Uterus (tissue), 4 donors: ENCODE results near the gene M1AP. TPM values are rescaled to one million over a fixed set of nuclear protein-coding genes. Genes with fewer than 3 reads are reported as not detected.

ENCODE experiments used
- DNase-seq, 2 donors: peaks; one replicate each; pipeline ENCODE4 v3.0.0-alpha.2; 2019 to 2020
- H3K27ac ChIP-seq, 2 donors: fragments of 200-600 bp; sonication (generic); 1 replicate in 1 of 2; 2 replicates in 1 of 2; pipeline ENCODE4 v1.5.1; 2016 to 2018
- H3K27me3 ChIP-seq, 2 donors: fragments of 200-600 bp; sonication (generic); one replicate each; pipeline ENCODE4 v1.5.1; 2018 to 2019; ENCODE audit warnings: control low read depth in 1 of 2
- H3K36me3 ChIP-seq, 2 donors: fragments of 200-600 bp; sonication (generic); one replicate each; pipeline ENCODE4 v1.5.1; 2019; ENCODE audit warnings: control low read depth in 1 of 2
- H3K4me1 ChIP-seq, 2 donors: fragments of 200-600 bp; sonication (generic); one replicate each; pipeline ENCODE4 v1.5.1; 2018 to 2019; ENCODE audit warnings: control low read depth in 1 of 2
- H3K4me3 ChIP-seq, 2 donors: fragments of 200-600 bp; sonication (generic); 1 replicate in 1 of 2; 2 replicates in 1 of 2; pipeline ENCODE4 v1.5.1; 2018 to 2019; ENCODE audit warnings: mild to moderate bottlenecking in 1 of 2
- H3K9me3 ChIP-seq, 2 donors: fragments of 200-600 bp; sonication (generic); one replicate each; pipeline ENCODE4 v1.5.1; 2019; ENCODE audit warnings: control low read depth in 1 of 2
- CTCF ChIP-seq, 4 experiments: fragments of 200-600 bp in 2 of 4; fragments of 450-650 bp in 2 of 4; sonication (generic) in 2 of 4; IDR thresholded peaks; one replicate each; pipeline ENCODE4 v1.5.1; 2016 to 2019; ENCODE audit warnings: antibody characterized with exemption in 4 of 4, mild to moderate bottlenecking in 2 of 4, moderate library complexity in 1 of 4
- POLR2A ChIP-seq, 2 donors: fragments of 450-650 bp; IDR thresholded peaks; one replicate each; pipeline ENCODE4 v1.6.1; 2016; ENCODE audit warnings: antibody characterized with exemption in 2 of 2, mild to moderate bottlenecking in 1 of 2, moderate library complexity in 1 of 2
- intact Hi-C: fragments of 100-400 bp; cut with DNase I; formaldehyde crosslinking; loops from one replicate; pipeline ENCODE4 v1.15.1; 2023; ENCODE audit warnings: low total_unique reads
- total RNA-seq, 4 donors: library from RNA; depleted of rRNA in 3 of 4; stranded (reverse); fragments of >200 nt in 3 of 4; gene quantifications; one replicate each; pipeline versions ENCODE4 v1.1.0 to v1.2.4, GENCODE V29; 2014 to 2023
- donor health status: DM: yes; HTN: yes; CAD: no.

M1AP gene
- total RNA-seq, 4 donors from 2014 or later = 0.49 to 0.76 TPM; not detected in 2

GRCh38 chr2:74560591-74560990 is 87.5 kb downstream of the M1AP start:
- no peak for DNase-seq
- intact Hi-C loops = no loop called here
- H3K36me3 ChIP-seq = no peaks in the 10 kb centered on the region
- no peak overlapping the region for H3K4me3 ChIP-seq
- H3K27ac ChIP-seq = no peak overlapping the region
- no peaks in the 10 kb centered on the region for H3K4me1 ChIP-seq
- TF ChIP-seq POLR2A (IDR thresholded peaks at IDR 0.05) = no peak
- no peaks in the 10 kb centered on the region for H3K9me3 ChIP-seq
- no peaks in the 10 kb centered on the region for H3K27me3 ChIP-seq

GRCh38 chr2:74559912-74560311 is 88.2 kb downstream of the M1AP start:
- Histone ChIP-seq H3K27ac (no peak overlapping the region), H3K27me3 (no peaks in the 10 kb centered on the region), H3K4me1 (peaks cover 0 to 3% of the 10 kb centered on the region in 2 donors), H3K4me3 (no peak overlapping the region), H3K36me3 (no peaks in the 10 kb centered on the region), H3K9me3 (no peaks in the 10 kb centered on the region)
- TF ChIP-seq POLR2A (IDR thresholded peaks at IDR 0.05) = no peak
- no peak for TF ChIP-seq CTCF (IDR thresholded peaks at IDR 0.05)
- intact Hi-C loops = no loop called here
- no peak for DNase-seq

- DNase-seq = no peak
- H3K9me3 ChIP-seq = no peaks in the 10 kb centered on the region
- H3K4me3 ChIP-seq = no peak overlapping the region
- no peak overlapping the region for H3K27ac ChIP-seq
- TF ChIP-seq CTCF (IDR thresholded peaks at IDR 0.05) (no peak), POLR2A (IDR thresholded peaks at IDR 0.05) (no peak)
- H3K36me3 ChIP-seq = no peaks in the 10 kb centered on the region
- intact Hi-C loops = no loop called here
- peaks cover 0 to 3% of the 10 kb centered on the region in 2 donors for H3K4me1 ChIP-seq
- H3K27me3 ChIP-seq = no peaks in the 10 kb centered on the region
These were observed 89.6 kb downstream of the M1AP start for GRCh38 chr2:74558284-74559230.

GRCh38 chr2:74556831-74557370 is 91.2 kb downstream of the M1AP start:
- no peaks in the 10 kb centered on the region for H3K27me3 ChIP-seq
- no peaks in the 10 kb centered on the region for H3K9me3 ChIP-seq
- no peak for DNase-seq
- no peak overlapping the region for H3K4me3 ChIP-seq
- H3K4me1 ChIP-seq = peaks cover 0 to 12% of the 10 kb centered on the region in 2 donors
- H3K36me3 ChIP-seq = no peaks in the 10 kb centered on the region
- no peak for TF ChIP-seq POLR2A (IDR thresholded peaks at IDR 0.05)
- no peak for TF ChIP-seq CTCF (IDR thresholded peaks at IDR 0.05)
- no peak overlapping the region for H3K27ac ChIP-seq
- intact Hi-C loops = no loop called here

GRCh38 chr2:74556159-74556558 is 92.0 kb downstream of the M1AP start:
- H3K9me3 ChIP-seq = no peaks in the 10 kb centered on the region
- no peaks in the 10 kb centered on the region for H3K27me3 ChIP-seq
- peaks cover 0 to 12% of the 10 kb centered on the region in 2 donors for H3K4me1 ChIP-seq
- no peak overlapping the region for H3K4me3 ChIP-seq
- intact Hi-C loops = no loop called here
- TF ChIP-seq CTCF (IDR thresholded peaks at IDR 0.05) (no peak), POLR2A (IDR thresholded peaks at IDR 0.05) (no peak)
- DNase-seq = no peak
- no peaks in the 10 kb centered on the region for H3K36me3 ChIP-seq
- no peak overlapping the region for H3K27ac ChIP-seq
